ENCODE data around the gene FOXP1. TPM values are rescaled to one million over a fixed set of nuclear protein-coding genes. Genes with fewer than 3 reads are reported as not detected.

FOXP1 gene
- total RNA-seq, 1 donor from 2014 or later, result 27.3 TPM

DNA sequence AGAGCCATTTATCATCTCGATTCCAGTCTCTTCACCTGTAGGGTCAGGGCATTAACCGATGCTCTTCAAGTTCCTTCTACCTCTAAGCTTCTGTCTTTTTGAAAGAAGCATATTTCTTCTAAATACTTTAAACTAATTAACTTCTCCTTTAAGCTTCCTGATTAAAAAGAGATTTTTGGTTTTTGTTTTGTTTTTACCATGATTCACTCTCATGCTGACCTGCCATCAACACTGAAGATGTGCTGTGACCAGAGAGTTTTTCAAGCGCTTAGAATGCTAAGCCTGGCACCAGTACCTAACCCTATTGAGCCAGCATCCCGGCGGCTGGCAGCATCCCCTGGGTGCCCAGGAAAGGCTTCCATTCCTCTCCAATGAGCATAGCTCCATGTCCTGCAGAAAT, 89.3 kb downstream of the FOXP1 start:
- H3K79me2 ChIP-seq (ENCODE audit: low read depth), result no peaks in the 10 kb centered on the region
- no peak overlapping the region for H2AFZ ChIP-seq (replicated peaks)
- Mint-ChIP-seq H3K27ac (no peak overlapping the region), H3K4me3 (no peak overlapping the region), H3K36me3 (peaks cover 31% of the 10 kb centered on the region), H3K4me1 (peaks cover 25% of the 10 kb centered on the region), H3K27me3 (ENCODE audit: insufficient read depth, low read depth) (no peaks in the 10 kb centered on the region), H3K9me3 (peaks cover 23% of the 10 kb centered on the region)
- no peak overlapping the region for H3K4me3 ChIP-seq
- no peak overlapping the region for H3K27ac ChIP-seq
- H3K9me3 ChIP-seq (ENCODE audit: low read depth), result no peaks in the 10 kb centered on the region
- no peak overlapping the region for H3K4me2 ChIP-seq
- H3K4me1 ChIP-seq, result peaks cover 21% of the 10 kb centered on the region
- peaks cover 20% of the 10 kb centered on the region for H3F3A ChIP-seq (ENCODE audit: low read depth)
- H4K20me1 ChIP-seq (ENCODE audit: low read depth), result peaks cover 15% of the 10 kb centered on the region
- H3K9ac ChIP-seq, result no peak overlapping the region
- TF ChIP-seq EZH2 (IDR thresholded peaks at IDR 0.05) (no peak), EZH2phosphoT487 (IDR thresholded peaks at IDR 0.05) (no peak)
- TF ChIP-seq, protein P1, sequence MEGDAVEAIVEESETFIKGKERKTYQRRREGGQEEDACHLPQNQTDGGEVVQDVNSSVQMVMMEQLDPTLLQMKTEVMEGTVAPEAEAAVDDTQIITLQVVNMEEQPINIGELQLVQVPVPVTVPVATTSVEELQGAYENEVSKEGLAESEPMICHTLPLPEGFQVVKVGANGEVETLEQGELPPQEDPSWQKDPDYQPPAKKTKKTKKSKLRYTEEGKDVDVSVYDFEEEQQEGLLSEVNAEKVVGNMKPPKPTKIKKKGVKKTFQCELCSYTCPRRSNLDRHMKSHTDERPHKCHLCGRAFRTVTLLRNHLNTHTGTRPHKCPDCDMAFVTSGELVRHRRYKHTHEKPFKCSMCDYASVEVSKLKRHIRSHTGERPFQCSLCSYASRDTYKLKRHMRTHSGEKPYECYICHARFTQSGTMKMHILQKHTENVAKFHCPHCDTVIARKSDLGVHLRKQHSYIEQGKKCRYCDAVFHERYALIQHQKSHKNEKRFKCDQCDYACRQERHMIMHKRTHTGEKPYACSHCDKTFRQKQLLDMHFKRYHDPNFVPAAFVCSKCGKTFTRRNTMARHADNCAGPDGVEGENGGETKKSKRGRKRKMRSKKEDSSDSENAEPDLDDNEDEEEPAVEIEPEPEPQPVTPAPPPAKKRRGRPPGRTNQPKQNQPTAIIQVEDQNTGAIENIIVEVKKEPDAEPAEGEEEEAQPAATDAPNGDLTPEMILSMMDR (IDR thresholded peaks at IDR 0.05), result no peak
- no peak for DNase-seq (ENCODE audit: low spot score)
- no peaks in the 10 kb centered on the region for H3K27me3 ChIP-seq
- no peaks in the 10 kb centered on the region for H3K36me3 ChIP-seq

DNA sequence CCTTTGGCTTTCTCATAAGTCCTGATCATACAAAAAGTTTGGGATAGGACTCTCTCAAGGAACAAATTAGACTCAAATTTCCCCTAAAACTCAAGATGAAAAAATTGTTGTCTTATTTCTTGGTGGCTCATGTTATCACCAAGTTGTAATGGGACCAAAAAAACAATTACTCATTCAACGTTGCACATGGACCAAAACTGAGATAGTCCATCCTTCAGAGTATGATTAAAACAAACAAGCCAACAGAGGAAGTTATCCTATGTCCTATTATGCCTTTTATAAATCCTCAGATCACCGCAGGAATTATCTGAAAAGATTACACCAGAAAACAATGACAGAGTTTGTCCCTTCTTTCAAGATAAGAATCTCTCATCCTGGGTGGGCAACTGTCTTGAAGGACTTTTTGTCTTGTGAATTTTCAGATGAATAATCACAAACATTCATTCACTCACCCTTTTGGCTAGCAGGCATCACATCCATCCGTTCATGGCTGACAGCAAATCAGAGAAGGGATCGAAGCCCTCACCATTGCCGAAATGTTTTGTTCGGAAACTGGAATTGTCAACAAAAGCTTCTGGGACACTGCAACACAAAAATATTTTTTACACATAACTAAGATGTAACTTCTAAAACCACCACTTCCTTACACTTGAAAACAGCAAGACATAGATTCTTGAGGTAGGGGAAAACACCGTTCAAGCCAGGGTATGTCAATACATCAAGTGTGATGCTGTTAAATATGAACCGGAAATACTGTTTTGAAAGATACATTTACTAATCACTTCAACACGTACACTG, 90.4 kb downstream of the FOXP1 start:
- Histone ChIP-seq H3K9ac (no peak overlapping the region), H3K4me1 (peaks cover 16% of the 10 kb centered on the region), H3K4me2 (no peak overlapping the region), H3K79me2 (ENCODE audit: low read depth) (no peaks in the 10 kb centered on the region), H3F3A (ENCODE audit: low read depth) (peaks cover 12% of the 10 kb centered on the region), H2AFZ (replicated peaks) (no peak overlapping the region), H3K4me3 (no peak overlapping the region), H3K27ac (no peak overlapping the region), H3K36me3 (no peaks in the 10 kb centered on the region), H3K27me3 (no peaks in the 10 kb centered on the region), H4K20me1 (ENCODE audit: low read depth) (peaks cover 18% of the 10 kb centered on the region), H3K9me3 (ENCODE audit: low read depth) (no peaks in the 10 kb centered on the region)
- no peak for DNase-seq (ENCODE audit: low spot score)
- no peak overlapping the region for H3K4me3 Mint-ChIP-seq
- H3K9me3 Mint-ChIP-seq, result peaks cover 23% of the 10 kb centered on the region
- H3K27ac Mint-ChIP-seq, result no peak overlapping the region
- peaks cover 23% of the 10 kb centered on the region for H3K4me1 Mint-ChIP-seq
- peaks cover 31% of the 10 kb centered on the region for H3K36me3 Mint-ChIP-seq
- no peak for TF ChIP-seq EZH2 (IDR thresholded peaks at IDR 0.05)
- TF ChIP-seq, protein P1 (IDR thresholded peaks at IDR 0.05), result no peak
- TF ChIP-seq EZH2phosphoT487 (IDR thresholded peaks at IDR 0.05), result no peak
- no peaks in the 10 kb centered on the region for H3K27me3 Mint-ChIP-seq (ENCODE audit: insufficient read depth, low read depth)

DNA sequence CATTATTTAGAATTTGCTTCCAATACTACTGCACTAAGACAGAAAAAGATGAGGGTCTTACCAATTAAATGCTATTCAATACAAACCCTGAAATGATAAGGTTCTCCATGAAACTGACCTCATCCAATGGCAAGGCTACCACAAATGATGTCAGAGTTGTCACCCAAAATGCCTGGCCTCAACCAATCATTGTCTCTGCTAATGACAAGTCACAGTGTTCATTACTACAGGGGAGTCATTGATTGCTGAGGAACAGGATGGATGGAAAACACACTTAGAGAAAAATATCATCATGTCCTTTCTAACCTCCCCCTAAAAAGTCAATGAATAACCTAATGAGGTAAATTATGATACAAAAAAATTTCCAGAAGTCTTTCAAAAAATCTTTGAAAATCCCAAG, 91.0 kb downstream of the FOXP1 start:
- Mint-ChIP-seq H3K9me3 (peaks cover 23% of the 10 kb centered on the region), H3K4me3 (no peak overlapping the region), H3K27ac (no peak overlapping the region), H3K36me3 (peaks cover 31% of the 10 kb centered on the region), H3K27me3 (ENCODE audit: insufficient read depth, low read depth) (no peaks in the 10 kb centered on the region), H3K4me1 (peaks cover 16% of the 10 kb centered on the region)
- Histone ChIP-seq H3K9me3 (ENCODE audit: low read depth) (no peaks in the 10 kb centered on the region), H2AFZ (replicated peaks) (no peak overlapping the region), H3K79me2 (ENCODE audit: low read depth) (no peaks in the 10 kb centered on the region), H3K9ac (no peak overlapping the region), H3K27me3 (no peaks in the 10 kb centered on the region), H3K4me1 (peaks cover 9% of the 10 kb centered on the region), H4K20me1 (ENCODE audit: low read depth) (peaks cover 14% of the 10 kb centered on the region), H3K4me2 (no peak overlapping the region), H3K36me3 (no peaks in the 10 kb centered on the region), H3K27ac (no peak overlapping the region), H3K4me3 (no peak overlapping the region), H3F3A (ENCODE audit: low read depth) (peaks cover 6% of the 10 kb centered on the region)
- TF ChIP-seq EZH2 (IDR thresholded peaks at IDR 0.05) (no peak), EZH2phosphoT487 (IDR thresholded peaks at IDR 0.05) (no peak)
- TF ChIP-seq, protein P1 (IDR thresholded peaks at IDR 0.05), result no peak
- no peak for DNase-seq (ENCODE audit: low spot score)

Data from neural progenitor cell (in vitro differentiated cells).